HEK293 (cell line): ENCODE results near the gene RBM20.

Source experiments
- ATF2 ChIP-seq: fragments of 450-650 bp; formaldehyde crosslinking; IDR thresholded peaks from 2 replicates; pipeline ENCODE4 v1.5.1; 2016; ENCODE audit warnings: missing biosample characterization, missing genetic modification characterization, low read depth
- CTCF ChIP-seq: fragments of 450-650 bp; formaldehyde crosslinking; IDR thresholded peaks from 2 replicates; pipeline ENCODE4 v1.5.1; 2016; ENCODE audit warnings: missing biosample characterization, missing genetic modification characterization
- OVOL3 ChIP-seq: fragments of 450-650 bp; formaldehyde crosslinking; IDR thresholded peaks from 2 replicates; pipeline ENCODE4 v1.5.1; 2016; ENCODE audit warnings: missing biosample characterization, missing genetic modification characterization
- PATZ1 ChIP-seq: fragments of 450-650 bp; formaldehyde crosslinking; IDR thresholded peaks from 2 replicates; pipeline ENCODE4 v1.5.1; 2016; ENCODE audit warnings: missing biosample characterization, missing genetic modification characterization
- REPIN1 ChIP-seq: fragments of 450-650 bp; formaldehyde crosslinking; IDR thresholded peaks from 2 replicates; pipeline ENCODE4 v1.5.1; 2017; ENCODE audit warnings: missing biosample characterization, missing genetic modification characterization, low read depth
- SP7 ChIP-seq: fragments of 450-650 bp; formaldehyde crosslinking; IDR thresholded peaks from 2 replicates; pipeline ENCODE4 v1.5.1; 2016; ENCODE audit warnings: missing biosample characterization, missing genetic modification characterization
- YY2 ChIP-seq: fragments of 450-650 bp; formaldehyde crosslinking; IDR thresholded peaks from 2 replicates; pipeline ENCODE4 v1.5.1; 2016; ENCODE audit warnings: missing biosample characterization, missing genetic modification characterization
- ZBTB1 ChIP-seq: fragments of 450-650 bp; formaldehyde crosslinking; IDR thresholded peaks from 2 replicates; pipeline ENCODE4 v1.5.1; 2016; ENCODE audit warnings: missing biosample characterization, missing genetic modification characterization
- ZBTB48 ChIP-seq: fragments of 450-650 bp; formaldehyde crosslinking; IDR thresholded peaks from 2 replicates; pipeline ENCODE4 v1.5.1; 2016; ENCODE audit warnings: missing biosample characterization, missing genetic modification characterization
- ZFP37 ChIP-seq: fragments of 450-650 bp; formaldehyde crosslinking; IDR thresholded peaks from 2 replicates; pipeline ENCODE4 v1.5.1; 2016; ENCODE audit warnings: missing biosample characterization, missing genetic modification characterization
- ZFP69B ChIP-seq: fragments of 450-650 bp; formaldehyde crosslinking; IDR thresholded peaks from 2 replicates; pipeline ENCODE4 v1.5.1; 2016; ENCODE audit warnings: missing biosample characterization, missing genetic modification characterization
- ZNF23 ChIP-seq: fragments of 450-650 bp; formaldehyde crosslinking; IDR thresholded peaks from 2 replicates; pipeline ENCODE4 v1.5.1; 2016; ENCODE audit warnings: missing biosample characterization, missing genetic modification characterization, borderline replicate concordance
- ZNF24 ChIP-seq: fragments of 450-650 bp; formaldehyde crosslinking; IDR thresholded peaks from 2 replicates; pipeline ENCODE4 v1.5.1; 2016; ENCODE audit warnings: missing biosample characterization, missing genetic modification characterization
- ZNF248 ChIP-seq: fragments of 450-650 bp; formaldehyde crosslinking; IDR thresholded peaks from 2 replicates; pipeline ENCODE4 v1.5.1; 2017; ENCODE audit warnings: missing biosample characterization, missing genetic modification characterization
- ZNF391 ChIP-seq: fragments of 450-650 bp; formaldehyde crosslinking; IDR thresholded peaks from 2 replicates; pipeline ENCODE4 v1.5.1; 2016; ENCODE audit warnings: low read depth, missing biosample characterization, missing genetic modification characterization, borderline replicate concordance
- ZNF398 ChIP-seq: fragments of 450-650 bp; formaldehyde crosslinking; IDR thresholded peaks from 2 replicates; pipeline ENCODE4 v1.5.1; 2017; ENCODE audit warnings: missing biosample characterization, missing genetic modification characterization
- ZNF544 ChIP-seq: fragments of 450-650 bp; formaldehyde crosslinking; IDR thresholded peaks from 2 replicates; pipeline ENCODE4 v1.5.0; 2017; ENCODE audit warnings: missing biosample characterization, missing genetic modification characterization
- ZNF660 ChIP-seq: fragments of 450-650 bp; IDR thresholded peaks from 2 replicates; pipeline ENCODE4 v1.5.1; 2018; ENCODE audit warnings: missing biosample characterization, mild to moderate bottlenecking, missing genetic modification characterization
- ZNF692 ChIP-seq: fragments of 450-650 bp; formaldehyde crosslinking; IDR thresholded peaks from 2 replicates; pipeline ENCODE4 v1.5.1; 2016; ENCODE audit warnings: missing biosample characterization, missing genetic modification characterization
- ZNF701 ChIP-seq: fragments of 450-650 bp; formaldehyde crosslinking; IDR thresholded peaks from 2 replicates; pipeline ENCODE4 v1.5.1; 2016; ENCODE audit warnings: missing biosample characterization, missing genetic modification characterization
- ZNF704 ChIP-seq: fragments of 450-650 bp; formaldehyde crosslinking; IDR thresholded peaks from 2 replicates; pipeline ENCODE4 v1.5.1; 2016; ENCODE audit warnings: missing biosample characterization, missing genetic modification characterization
- ZNF76 ChIP-seq: fragments of 450-650 bp; formaldehyde crosslinking; IDR thresholded peaks from 2 replicates; pipeline ENCODE4; 2016; ENCODE audit warnings: low read depth, missing biosample characterization, missing genetic modification characterization, borderline replicate concordance
- ZSCAN18 ChIP-seq: fragments of 450-650 bp; formaldehyde crosslinking; IDR thresholded peaks from 2 replicates; pipeline ENCODE4 v1.5.1; 2016; ENCODE audit warnings: missing biosample characterization, missing genetic modification characterization
- ZSCAN4 ChIP-seq: fragments of 450-650 bp; formaldehyde crosslinking; IDR thresholded peaks from 2 replicates; pipeline ENCODE4 v1.5.1; 2017; ENCODE audit warnings: missing biosample characterization, missing genetic modification characterization
- ZXDB ChIP-seq: fragments of 450-650 bp; formaldehyde crosslinking; IDR thresholded peaks from 2 replicates; pipeline ENCODE4 v1.5.1; 2016; ENCODE audit warnings: missing biosample characterization, missing genetic modification characterization

RBM20 gene

GRCh38 chr10:110872145-110872983 is 228.2 kb downstream of the RBM20 start (continued):
- TF ChIP-seq ZNF692 (tag by site-specific recombination) = no peak
- TF ChIP-seq PATZ1 (tag by site-specific recombination) = peak; percentile 93
- no peak for TF ChIP-seq ZNF248 (tag by site-specific recombination)
- no peak for TF ChIP-seq ZSCAN4 (tag by site-specific recombination)
- peak; percentile 49 for TF ChIP-seq ZXDB (tag by site-specific recombination)
- peak; percentile 49; the same call in 1 of the 2 replicates for TF ChIP-seq ZBTB48 (tag by site-specific recombination)
- TF ChIP-seq ZNF24 (tag by site-specific recombination) = peak; percentile 72
- TF ChIP-seq REPIN1 (tag by site-specific recombination) = no peak
- no peak for TF ChIP-seq ZFP69B
- no peak for TF ChIP-seq YY2 (tag by site-specific recombination)
- 0 out of 2 replicates have a peak, but pooled peaks have one; percentile 30 for TF ChIP-seq ATF2
- TF ChIP-seq SP7 (tag by site-specific recombination) = peak; percentile 62; the same call in 1 of the 2 replicates
- peak; percentile 82 for TF ChIP-seq ZNF660
- no peak for TF ChIP-seq ZNF544
- no peak for TF ChIP-seq ZNF391 (tag by site-specific recombination)
- no peak for TF ChIP-seq ZNF23 (tag by site-specific recombination)
- peak; percentile 51 for TF ChIP-seq CTCF (tag by site-specific recombination)
- peak; percentile 93 for TF ChIP-seq ZNF398 (tag by site-specific recombination)
- no peak for TF ChIP-seq ZNF701 (tag by site-specific recombination)
- TF ChIP-seq ZBTB1 (tag by site-specific recombination) = no peak
- TF ChIP-seq ZSCAN18 (tag by site-specific recombination) = no peak
- TF ChIP-seq OVOL3 = no peak
- TF ChIP-seq ZNF76 (tag by site-specific recombination) = peak; percentile 71
- no peak for TF ChIP-seq ZNF704 (tag by site-specific recombination)
- no peak for TF ChIP-seq ZFP37 (tag by site-specific recombination)
